HCT116 (cell line): ENCODE data around the gene ARGLU1. TPM values are rescaled to one million over a fixed set of nuclear protein-coding genes. Genes with fewer than 3 reads are reported as not detected.

Experiments used
- ATAC-seq: fragments of 200-7000 bp; cut with Tn5 transposase; 2 replicates; pipeline ENCODE4 v1.9.1; 2020; ENCODE audit warnings: mild to moderate bottlenecking, moderate library complexity
- BruUV-seq: library from RNA; stranded (reverse); fragments of 400-500 nt; replicated peaks from 2 replicates; lab custom pipeline; 2021; lab: Mats Ljungman, UMichigan
- CTCF ChIA-PET: fragments of 300-600 bp; sonication (Branson Sonifier 250); formaldehyde crosslinking; loops from one replicate; lab custom pipeline; 2021; ENCODE audit warnings: antibody characterized with exemption; lab: Charles Lee
- POLR2A ChIA-PET: fragments of 300-600, 350-600 bp; sonication (Branson Sonifier 250); formaldehyde crosslinking; loops from one replicate; lab custom pipeline; 2021; ENCODE audit warnings: antibody characterized with exemption; lab: Charles Lee
- RAD21 ChIA-PET, 2 experiments: fragments of 300-600 bp; sonication (Branson Sonifier 250); formaldehyde crosslinking; loops; one replicate each; lab custom pipeline; 2023; ENCODE audit warnings: low total read pairs in 2 of 2; ENCODE audit not compliant: uncharacterized antibody in 2 of 2, unreplicated experiment in 2 of 2, low non-redundant PET in 1 of 2; lab: Charles Lee
- DNase-seq: peaks from one replicate; pipeline ENCODE4 v3.0.0-alpha.2; 2010; ENCODE audit warnings: low read depth, low spot score
- H2AFZ ChIP-seq: fragments of 200-600 bp; shearing (Covaris generic), sonication (generic); 2 replicates; pipeline ENCODE4 v1.6.1; 2017; ENCODE audit warnings: low read depth, mixed run types, mixed read lengths, antibody characterized with exemption, low read length; ENCODE audit not compliant: poor library complexity, severe bottlenecking
- H3K27ac ChIP-seq: 2 replicates; pipeline ENCODE4 v1.5.1; 2012; ENCODE audit warnings: low read depth, low read length
- H3K27me3 ChIP-seq: fragments of 200-600 bp; sonication (generic); 2 replicates; pipeline ENCODE4 v1.6.1; 2016; ENCODE audit warnings: mixed run types, low read length, mixed read lengths; ENCODE audit not compliant: insufficient read depth
- H3K36me3 ChIP-seq, 2 experiments: fragments of 200-500 bp in 1 of 2; fragments of 200-600 bp in 1 of 2; sonication (Bioruptor generic) in 1 of 2; sonication (generic) in 1 of 2; 2 replicates each; pipeline versions ENCODE4 v1.5.1 to v1.6.1; 2014 to 2016; ENCODE audit warnings: low read length in 2 of 2, inconsistent platforms in 1 of 2, mixed read lengths in 1 of 2, mixed run types in 1 of 2; ENCODE audit not compliant: insufficient read depth in 2 of 2, control insufficient read depth in 1 of 2
- H3K4me1 ChIP-seq, 2 experiments: fragments of 200-600 bp in 1 of 2; sonication (generic) in 1 of 2; 2 replicates each; pipeline versions ENCODE4 v1.5.1 to v1.6.1; 2012 to 2017; ENCODE audit warnings: low read length in 2 of 2, inconsistent platforms in 1 of 2, mild to moderate bottlenecking in 1 of 2, mixed read lengths in 1 of 2, mixed run types in 1 of 2, moderate library complexity in 1 of 2; ENCODE audit not compliant: insufficient read depth in 2 of 2, control insufficient read depth in 1 of 2
- H3K4me2 ChIP-seq: fragments of 200-600 bp; sonication (generic); 2 replicates; pipeline ENCODE4 v1.6.1; 2017; ENCODE audit warnings: mixed run types, low read length, mixed read lengths
- H3K4me3 ChIP-seq, 2 experiments: fragments of 200-600 bp in 1 of 2; sonication (generic) in 1 of 2; replicated peaks in 1 of 2; 2 replicates each; pipeline ENCODE4 v1.5.1; 2011 to 2016; ENCODE audit warnings: low read length in 2 of 2, control low read depth in 1 of 2, low read depth in 1 of 2, mild to moderate bottlenecking in 1 of 2, mixed read lengths in 1 of 2, mixed run types in 1 of 2
- H3K79me2 ChIP-seq: fragments of 200-600 bp; sonication (generic); 2 replicates; pipeline ENCODE4 v1.6.1; 2017; ENCODE audit warnings: mild to moderate bottlenecking, mixed run types, low read length, moderate library complexity, mixed read lengths; ENCODE audit not compliant: insufficient read depth
- H3K9ac ChIP-seq: fragments of 200-600 bp; sonication (generic); 2 replicates; pipeline ENCODE4 v1.6.1; 2016; ENCODE audit warnings: low read length, mixed read lengths
- H3K9me2 ChIP-seq: fragments of 200-600 bp; sonication (generic), shearing (Covaris generic); 2 replicates; pipeline ENCODE4 v1.6.1; 2017; ENCODE audit warnings: mixed run types, mild to moderate bottlenecking, moderate library complexity; ENCODE audit not compliant: insufficient read depth
- H3K9me3 ChIP-seq, 2 experiments: fragments of 200-500 bp in 1 of 2; fragments of 200-600 bp in 1 of 2; sonication (Bioruptor generic) in 1 of 2; sonication (generic) in 1 of 2; 2 replicates each; pipeline ENCODE4 v1.6.1; 2014 to 2017; ENCODE audit warnings: low read length in 2 of 2, mixed read lengths in 2 of 2, inconsistent platforms in 1 of 2, low read depth in 1 of 2, mild to moderate bottlenecking in 1 of 2, mixed run types in 1 of 2, moderate library complexity in 1 of 2; ENCODE audit not compliant: control insufficient read depth in 1 of 2, insufficient read depth in 1 of 2
- H4K20me1 ChIP-seq: fragments of 200-600 bp; sonication (generic), shearing (Covaris generic); 2 replicates; pipeline ENCODE4 v1.6.1; 2017; ENCODE audit warnings: mixed run types, mild to moderate bottlenecking, moderate library complexity; ENCODE audit not compliant: insufficient read depth
- ATF3 ChIP-seq: IDR thresholded peaks from 2 replicates; pipeline ENCODE4 v1.6.1; 2012
- CBX3 ChIP-seq: IDR thresholded peaks from 2 replicates; pipeline ENCODE4 v1.6.1; 2012; ENCODE audit warnings: low read depth
- ELF1 ChIP-seq: IDR thresholded peaks from 2 replicates; pipeline ENCODE4 v1.6.1; 2012; ENCODE audit warnings: low read depth, borderline replicate concordance
- EZH2 ChIP-seq: fragments of 200-600 bp; sonication (generic); IDR thresholded peaks from 2 replicates; pipeline ENCODE4 v1.6.1; 2017; ENCODE audit warnings: antibody characterized with exemption, mixed run types
- EZH2phosphoT487 ChIP-seq: fragments of 200-600 bp; IDR thresholded peaks from 2 replicates; pipeline ENCODE4 v1.6.1; 2018; ENCODE audit warnings: antibody characterized with exemption, borderline replicate concordance
- FOSL1 ChIP-seq: IDR thresholded peaks from 2 replicates; pipeline ENCODE4 v1.6.1; 2012; ENCODE audit warnings: low read depth
- JUND ChIP-seq: IDR thresholded peaks from 2 replicates; pipeline ENCODE4 v1.6.1; 2012
- MAX ChIP-seq: IDR thresholded peaks from 2 replicates; pipeline ENCODE4 v1.6.1; 2012
- POLR2A ChIP-seq: IDR thresholded peaks from 2 replicates; pipeline ENCODE4 v1.7.0; 2011; ENCODE audit warnings: borderline replicate concordance; ENCODE audit not compliant: insufficient read depth, insufficient read length; ENCODE audit errors: extremely low read depth
- POLR2AphosphoS5 ChIP-seq: IDR thresholded peaks from 2 replicates; pipeline ENCODE4 v1.6.1; 2011; ENCODE audit warnings: mild to moderate bottlenecking, low read depth, low read length, moderate library complexity
- RAD21 ChIP-seq: IDR thresholded peaks from 2 replicates; pipeline ENCODE4 v1.6.1; 2012; ENCODE audit warnings: low read depth, mild to moderate bottlenecking
- REST ChIP-seq: IDR thresholded peaks from 2 replicates; pipeline ENCODE4 v1.6.1; 2012; ENCODE audit warnings: low read depth
- SP1 ChIP-seq: IDR thresholded peaks from 2 replicates; pipeline ENCODE4 v1.6.1; 2012; ENCODE audit warnings: low read depth
- SRF ChIP-seq: IDR thresholded peaks from 2 replicates; pipeline ENCODE4 v1.6.1; 2012; ENCODE audit warnings: low read depth
- TCF7L2 ChIP-seq: IDR thresholded peaks from 2 replicates; pipeline ENCODE4 v1.7.0; 2011; ENCODE audit warnings: borderline replicate concordance, inconsistent platforms; ENCODE audit not compliant: insufficient read depth, insufficient read length; ENCODE audit errors: extremely low read depth
- YY1 ChIP-seq: IDR thresholded peaks from 2 replicates; pipeline ENCODE4 v1.6.1; 2011; ENCODE audit warnings: low read length, low read depth, moderate library complexity, mild to moderate bottlenecking; ENCODE audit not compliant: insufficient replicate concordance; ENCODE audit errors: extremely low read depth
- ZFX ChIP-seq: fragments of 450-650 bp; IDR thresholded peaks from 2 replicates; pipeline ENCODE4 v1.6.1; 2017
- intact Hi-C: fragments of 100-400 bp; cut with micrococcal nuclease; formaldehyde crosslinking; loops from 2 replicates; pipeline ENCODE4 v1.10.0; 2022
- total RNA-seq: library from RNA; stranded (reverse); gene quantifications from one replicate; pipeline ENCODE4 v1.2.1, GENCODE V29; 2021; ENCODE audit not compliant: unreplicated experiment

Gene ARGLU1
- total RNA-seq, 1 experiment from 2014 or later, result 57.8 TPM

GRCh38 chr13:106530980-106531481, 36.9 kb downstream of the ARGLU1 start:
- Histone ChIP-seq H3K4me1 (peaks cover 11 to 25% of the 10 kb centered on the region in 2 experiments), H3K4me2 (no peak overlapping the region), H3K79me2 (peaks cover 88% of the 10 kb centered on the region), H3K4me3 (no peak overlapping the region), H3K27ac (no peak overlapping the region), H3K36me3 (peaks cover 0 to 3% of the 10 kb centered on the region in 2 experiments; a peak in 2 of 4 replicates), H3K27me3 (no peaks in the 10 kb centered on the region), H2AFZ (no peak overlapping the region), H3K9ac (no peak overlapping the region), H3K9me2 (no peaks in the 10 kb centered on the region), H3K9me3 (no peaks in the 10 kb centered on the region)
- intact Hi-C loops, result loop anchor here (5.0 to 10.0 kb wide), 6 partner anchors 434 to 1326 kb away; no protein-coding TSS in a partner anchor
- no peak for DNase-seq
- ChIA-PET CTCF (interaction anchor here (1.8 kb wide), 1 partner anchor 1758 kb away, joined by 5 read pairs; no protein-coding TSS in a partner anchor), RAD21 (no interaction called here)
- no TSS peak for BruUV-seq
- TF ChIP-seq FOSL1 (no peak), CBX3 (no peak), SRF (no peak), MAX (no peak), TCF7L2 (no peak), RAD21 (no peak), ZFX (no peak), POLR2AphosphoS5 (no peak), POLR2A (no peak), JUND (no peak), YY1 (no peak), SP1 (no peak), EZH2 (no peak), REST (no peak), ATF3 (no peak), EZH2phosphoT487 (no peak), ELF1 (no peak)
- TF ChIP-seq, all 23 proteins: peak for 0
- ATAC-seq, result no peak
- POLR2A ChIA-PET, result no interaction called here
- peaks cover 13% of the 10 kb centered on the region; the same call in 1 of the 2 replicates for H4K20me1 ChIP-seq
